Tibial artery (tissue), 4 donors: Measurements from ENCODE around the gene DDI2.
A peak's percentile ranks its signal among the peaks of the same experiment; 100 is the strongest.

ENCODE experiments used
- DNase-seq, 2 donors: peaks; one replicate each; pipeline ENCODE4 v3.0.0-alpha.2; 2019
- H3K27ac ChIP-seq, 2 donors: fragments of 200-600 bp; sonication (generic) in 1 of 2; 1 replicate in 1 of 2; 2 replicates in 1 of 2; pipeline ENCODE4 v1.5.1; 2018 to 2019; ENCODE audit warnings: mild to moderate bottlenecking in 1 of 2
- H3K27me3 ChIP-seq, 2 donors: fragments of 200-600 bp; sonication (generic) in 1 of 2; one replicate each; pipeline versions ENCODE4 v1.5.1 to v1.6.0; 2016 to 2019
- H3K36me3 ChIP-seq, 3 donors: fragments of 200-600 bp; sonication (generic) in 2 of 3; one replicate each; pipeline ENCODE4 v1.5.1; 2016 to 2019; ENCODE audit warnings: mild to moderate bottlenecking in 2 of 3
- H3K4me1 ChIP-seq, 4 donors: fragments of 200-600 bp; sonication (generic) in 2 of 4; 1 replicate in 3 of 4; 2 replicates in 1 of 4; pipeline ENCODE4 v1.5.1; 2016 to 2019
- H3K4me3 ChIP-seq, 2 donors: fragments of 200-600 bp; sonication (generic) in 1 of 2; 1 replicate in 1 of 2; 2 replicates in 1 of 2; pipeline ENCODE4 v1.5.1; 2018 to 2019; ENCODE audit warnings: mild to moderate bottlenecking in 2 of 2
- H3K9me3 ChIP-seq, 3 donors: fragments of 200-600 bp; sonication (generic) in 1 of 3; one replicate each; pipeline ENCODE4 v1.5.1; 2016 to 2019
- intact Hi-C: fragments of 100-400 bp; cut with DNase I; formaldehyde crosslinking; loops from one replicate; pipeline ENCODE4 v1.15.0; 2023; ENCODE audit warnings: low total_unique reads
- TF ChIP-seq, protein P1 (sequence below), 2 experiments: fragments of 200-600 bp in 1 of 2; fragments of 450-650 bp in 1 of 2; IDR thresholded peaks; one replicate each; pipeline ENCODE4 v1.5.1; 2017 to 2019; ENCODE audit warnings: antibody characterized with exemption in 2 of 2, mild to moderate bottlenecking in 1 of 2, moderate library complexity in 1 of 2

The DDI2 gene

DNA sequence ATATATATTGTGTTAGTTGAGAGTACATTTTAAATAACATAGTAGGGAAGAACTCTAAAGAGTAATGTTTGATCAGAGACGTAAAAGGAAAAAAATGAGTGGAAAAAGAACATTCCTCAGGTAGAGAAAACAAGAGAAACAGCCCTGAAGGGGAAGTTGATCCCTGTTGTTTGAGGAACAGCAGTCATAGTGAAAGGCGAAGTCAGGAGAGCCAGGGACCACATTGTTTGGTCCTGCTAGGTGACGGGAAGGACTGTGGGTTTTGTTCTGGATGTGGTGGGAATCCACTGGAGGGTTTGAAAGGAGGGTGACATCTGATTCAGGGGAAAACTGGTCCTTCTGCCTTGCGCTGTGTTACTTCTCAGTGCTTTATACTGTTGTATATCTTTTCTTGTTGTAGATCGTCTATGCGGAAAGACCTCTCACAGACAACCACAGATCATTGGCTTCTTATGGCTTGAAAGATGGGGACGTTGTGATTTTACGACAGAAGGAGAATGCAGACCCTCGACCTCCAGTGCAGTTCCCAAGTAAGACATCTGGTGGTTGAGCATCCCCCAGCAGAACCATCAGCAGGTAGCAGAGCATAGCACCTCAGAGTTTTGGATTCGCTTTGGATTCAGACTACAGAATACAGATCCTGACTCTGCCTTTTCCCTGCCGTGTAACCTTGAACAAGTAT lies 9.2 kb downstream of the DDI2 start:
- Histone ChIP-seq H3K27me3 (no peaks in the 10 kb centered on the region), H3K27ac (no peak overlapping the region), H3K9me3 (no peaks in the 10 kb centered on the region), H3K4me3 (no peak overlapping the region), H3K36me3 (peaks cover 4 to 24% (median 13%) of the 10 kb centered on the region in 3 donors), H3K4me1 (peaks cover 0 to 12% (median 4%) of the 10 kb centered on the region in 4 donors)
- peak in 1 of 2 donors; percentile 29 for DNase-seq
- TF ChIP-seq, protein P1, sequence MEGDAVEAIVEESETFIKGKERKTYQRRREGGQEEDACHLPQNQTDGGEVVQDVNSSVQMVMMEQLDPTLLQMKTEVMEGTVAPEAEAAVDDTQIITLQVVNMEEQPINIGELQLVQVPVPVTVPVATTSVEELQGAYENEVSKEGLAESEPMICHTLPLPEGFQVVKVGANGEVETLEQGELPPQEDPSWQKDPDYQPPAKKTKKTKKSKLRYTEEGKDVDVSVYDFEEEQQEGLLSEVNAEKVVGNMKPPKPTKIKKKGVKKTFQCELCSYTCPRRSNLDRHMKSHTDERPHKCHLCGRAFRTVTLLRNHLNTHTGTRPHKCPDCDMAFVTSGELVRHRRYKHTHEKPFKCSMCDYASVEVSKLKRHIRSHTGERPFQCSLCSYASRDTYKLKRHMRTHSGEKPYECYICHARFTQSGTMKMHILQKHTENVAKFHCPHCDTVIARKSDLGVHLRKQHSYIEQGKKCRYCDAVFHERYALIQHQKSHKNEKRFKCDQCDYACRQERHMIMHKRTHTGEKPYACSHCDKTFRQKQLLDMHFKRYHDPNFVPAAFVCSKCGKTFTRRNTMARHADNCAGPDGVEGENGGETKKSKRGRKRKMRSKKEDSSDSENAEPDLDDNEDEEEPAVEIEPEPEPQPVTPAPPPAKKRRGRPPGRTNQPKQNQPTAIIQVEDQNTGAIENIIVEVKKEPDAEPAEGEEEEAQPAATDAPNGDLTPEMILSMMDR (IDR thresholded peaks at IDR 0.05) = no peak
- intact Hi-C loops = no loop called here

DNA sequence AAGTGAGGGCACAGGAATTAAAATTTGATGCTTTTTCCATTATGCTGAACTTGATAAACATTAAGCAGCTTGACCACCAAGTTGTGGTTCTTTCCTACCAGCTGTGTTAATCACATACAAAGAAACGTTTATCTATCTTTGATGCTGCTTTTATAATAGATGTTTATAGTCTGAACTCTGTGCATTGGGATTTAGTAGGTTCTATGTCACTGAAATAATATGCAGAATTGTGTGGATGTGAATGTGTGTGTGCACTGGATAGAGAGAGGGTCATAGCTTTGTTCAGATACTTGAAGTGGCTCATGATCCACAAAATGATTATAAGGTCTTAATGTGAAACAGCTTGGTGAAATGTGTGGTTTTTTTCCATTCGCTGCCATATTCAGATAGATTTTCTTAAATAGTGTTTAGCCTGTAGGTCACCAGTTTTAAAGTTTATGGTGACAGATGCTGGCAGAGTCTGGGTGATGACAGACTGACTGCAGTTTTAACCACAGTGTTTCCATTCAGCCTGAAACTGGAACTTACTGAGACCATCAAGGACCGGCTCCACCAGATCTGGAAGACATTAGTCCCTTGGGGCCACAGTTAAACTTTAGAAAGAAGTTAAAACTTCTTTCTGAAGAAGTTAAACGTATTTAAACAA lies 10.2 kb downstream of the DDI2 start:
- intact Hi-C loops = no loop called here
- H3K9me3 ChIP-seq = no peaks in the 10 kb centered on the region
- no peak overlapping the region for H3K4me3 ChIP-seq
- TF ChIP-seq, protein P1 (IDR thresholded peaks at IDR 0.05) = no peak
- peaks cover 15 to 34% (median 23%) of the 10 kb centered on the region in 3 donors for H3K36me3 ChIP-seq
- no peak for DNase-seq
- H3K27ac ChIP-seq = no peak overlapping the region
- no peaks in the 10 kb centered on the region for H3K27me3 ChIP-seq
- H3K4me1 ChIP-seq = peaks cover 0 to 7% (median under 1%) of the 10 kb centered on the region in 4 donors

DNA sequence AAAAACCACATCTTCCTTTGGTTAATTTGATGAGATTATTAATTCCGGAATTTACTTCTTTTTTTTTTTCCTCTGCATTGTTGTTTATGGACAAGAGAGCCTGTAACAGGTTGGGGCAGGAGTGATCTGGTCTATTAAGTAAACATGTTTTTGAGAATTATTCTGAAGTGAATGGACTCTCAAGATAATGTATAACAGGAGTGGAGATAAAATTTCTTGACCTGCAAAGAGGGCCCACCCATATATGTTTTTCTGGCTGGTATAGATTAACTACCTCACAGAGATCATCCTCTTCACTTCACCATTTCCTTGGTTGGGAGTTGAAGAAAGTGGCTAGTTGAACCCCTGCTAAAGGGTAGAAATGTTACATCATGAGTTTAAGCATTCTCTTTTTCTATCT lies 10.7 kb downstream of the DDI2 start:
- intact Hi-C loops = no loop called here

DNA sequence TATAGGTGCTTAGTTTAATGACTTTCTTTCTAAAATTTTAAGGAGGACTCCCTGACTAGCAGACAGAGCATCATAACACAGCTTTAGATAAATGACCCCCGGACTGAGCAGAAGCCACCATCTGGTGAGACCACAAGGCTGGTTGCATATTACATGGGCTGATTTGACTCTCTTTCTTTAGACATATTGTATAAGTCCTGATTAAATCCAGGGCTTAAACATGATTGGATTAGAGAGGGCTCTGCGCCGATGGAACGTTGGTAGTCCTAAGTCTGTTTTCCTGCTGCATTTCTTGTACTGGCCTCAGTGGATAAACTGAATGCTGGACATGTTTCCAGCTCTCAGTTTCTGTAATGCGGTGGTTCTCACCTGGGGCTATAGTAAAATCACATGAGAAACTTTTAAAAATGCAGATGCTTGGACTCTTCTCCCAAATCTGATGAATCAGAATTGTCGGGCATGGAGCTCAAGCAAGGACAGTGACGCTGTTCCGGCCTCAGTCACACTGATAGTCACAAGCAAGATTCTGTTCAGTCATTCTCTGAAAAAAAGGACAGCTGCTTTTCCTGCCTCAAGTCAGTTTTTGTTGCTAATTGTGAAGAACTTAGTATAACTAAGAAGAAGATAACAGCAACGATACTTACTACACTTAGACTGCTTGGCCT lies 16.6 kb downstream of the DDI2 start:
- H3K27ac ChIP-seq = no peak overlapping the region
- no peak overlapping the region for H3K4me3 ChIP-seq
- no peaks in the 10 kb centered on the region for H3K4me1 ChIP-seq
- H3K36me3 ChIP-seq = peaks cover 60 to 88% (median 85%) of the 10 kb centered on the region in 3 donors
- no peak for DNase-seq
- no peaks in the 10 kb centered on the region for H3K27me3 ChIP-seq
- H3K9me3 ChIP-seq = no peaks in the 10 kb centered on the region
- TF ChIP-seq, protein P1 (IDR thresholded peaks at IDR 0.05) = no peak
- intact Hi-C loops = no loop called here

More for the DNA sequence above, 10.7 kb downstream of the DDI2 start:
- DNase-seq = no peak
- Histone ChIP-seq H3K36me3 (peaks cover 18 to 40% (median 26%) of the 10 kb centered on the region in 3 donors), H3K4me3 (no peak overlapping the region), H3K9me3 (no peaks in the 10 kb centered on the region), H3K27ac (no peak overlapping the region), H3K4me1 (peaks cover 0 to 7% (median 0%) of the 10 kb centered on the region in 4 donors), H3K27me3 (no peaks in the 10 kb centered on the region)
- TF ChIP-seq, protein P1 (IDR thresholded peaks at IDR 0.05) = no peak

DNA sequence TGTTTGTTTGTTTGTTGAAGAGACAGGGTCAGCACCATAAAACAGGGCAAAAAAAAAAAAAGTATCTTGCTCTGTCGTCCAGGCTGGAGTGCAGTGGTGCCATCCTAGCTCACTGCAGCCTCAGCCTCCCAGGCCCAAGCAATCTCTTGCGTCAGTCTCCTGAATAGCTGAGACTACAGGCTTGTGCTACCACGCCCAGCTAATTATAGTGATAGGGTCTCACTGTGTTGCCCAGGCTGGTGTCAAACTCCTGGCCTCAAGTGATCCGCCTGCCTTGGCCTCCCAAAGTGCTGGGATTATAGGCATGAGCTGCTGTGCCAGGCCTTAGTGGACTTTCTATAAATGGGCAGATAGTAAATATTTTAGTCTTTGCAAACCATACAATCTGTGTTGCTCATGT lies 19.2 kb downstream of the DDI2 start:
- Histone ChIP-seq H3K9me3 (no peaks in the 10 kb centered on the region), H3K4me3 (no peak overlapping the region), H3K27ac (no peak overlapping the region), H3K27me3 (no peaks in the 10 kb centered on the region), H3K4me1 (no peaks in the 10 kb centered on the region), H3K36me3 (peaks cover 63 to 99% (median 92%) of the 10 kb centered on the region in 3 donors)
- intact Hi-C loops = no loop called here
- TF ChIP-seq, protein P1 (IDR thresholded peaks at IDR 0.05) = no peak
- no peak for DNase-seq
